ENCODE data around the gene VEGFB. TPM values are rescaled to one million over a fixed set of nuclear protein-coding genes. Genes with fewer than 3 reads are reported as not detected.

Gene VEGFB
- total and polyA plus RNA-seq, 2 of the 8 experiments (the other 6 are each of a cell fraction or from before 2014, with no cell fraction given): 9.3 to 49.6 TPM

DNA sequence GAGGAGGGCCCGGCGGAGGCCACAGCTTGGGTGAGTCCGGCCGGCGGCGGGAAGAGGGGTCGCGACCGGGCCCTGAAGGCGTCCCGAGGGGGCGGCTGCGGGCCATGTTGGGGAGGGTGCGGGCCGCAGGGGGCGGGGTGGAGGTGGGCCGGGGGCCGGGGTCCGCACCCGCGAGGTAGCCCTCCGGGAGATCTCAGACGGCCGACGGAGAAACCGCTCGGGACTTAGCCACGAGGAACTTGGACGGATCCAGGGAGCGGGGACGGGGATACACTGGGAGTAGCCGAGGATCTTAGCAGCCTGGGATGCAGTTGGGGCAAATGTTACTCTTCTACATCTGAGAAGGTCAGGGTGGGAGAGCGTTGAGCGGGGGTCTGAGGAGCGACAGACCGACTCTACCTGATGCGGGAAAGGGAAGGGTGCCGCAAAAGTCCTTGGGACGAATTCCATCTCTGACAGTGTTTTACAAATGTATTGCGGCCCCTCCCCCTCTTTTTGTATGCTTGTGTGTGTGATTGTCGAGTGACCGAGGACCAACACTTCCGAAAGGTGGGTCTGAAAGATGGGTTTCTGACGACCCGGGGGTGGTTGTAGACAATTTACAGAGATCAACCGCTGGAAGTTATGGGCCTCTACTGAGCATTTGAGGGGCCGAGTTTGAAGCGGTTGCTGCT, 47.8 kb upstream of the VEGFB start:
- Histone ChIP-seq H3K27ac (ENCODE audit: low read depth, low read length) (no peak overlapping the region; the same call in 1 of the 2 replicates), H4K5ac (ENCODE audit: insufficient read length, low read depth, low read length) (no peak overlapping the region), H3K9me3 (ENCODE audit: insufficient read depth in 2 of 2, low read depth in 1 of 2, low read length in 1 of 2) (no peaks in the 10 kb centered on the region), H4K20me1 (replicated peaks in 1 of 2; ENCODE audit: control insufficient read depth in 1 of 2, insufficient read depth in 2 of 2, low read length in 2 of 2) (peaks cover 9 to 22% of the 10 kb centered on the region in 2 experiments), H4K8ac (ENCODE audit: extremely low read depth, insufficient read depth, low read length) (no peak overlapping the region; the same call in 1 of the 2 replicates), H3K4me1 (replicated peaks in 1 of 4; ENCODE audit: control insufficient read depth in 3 of 4, insufficient read depth in 4 of 4, low read length in 3 of 4) (peaks cover 0 to 6% (median 4%) of the 10 kb centered on the region in 4 experiments; a peak in 6 of 7 replicates), H4K91ac (replicated peaks; ENCODE audit: insufficient read length, low read length) (no peak overlapping the region), H3K4me2 (ENCODE audit: insufficient read depth in 1 of 2, low read depth in 2 of 2, low read length in 2 of 2) (no peak overlapping the region), H3K4me3 (ENCODE audit: extremely low read depth in 1 of 4, insufficient read depth in 2 of 4, low read depth in 3 of 4, low read length in 4 of 4) (no peak overlapping the region), H3K36me3 (ENCODE audit: control insufficient read depth in 2 of 4, insufficient read depth in 4 of 4, low read length in 3 of 4) (peaks cover 0 to 10% (median 0%) of the 10 kb centered on the region in 4 experiments; a peak in 4 of 8 replicates), H3K4ac (replicated peaks; ENCODE audit: insufficient read length, low read depth, low read length) (peak overlapping the region; percentile 44), H3K14ac (ENCODE audit: insufficient read length) (no peak overlapping the region), H2BK12ac (ENCODE audit: low read depth, low read length) (no peak overlapping the region), H3K23ac (ENCODE audit: insufficient read length) (no peak overlapping the region), H3K79me2 (ENCODE audit: control insufficient read depth in 1 of 2, insufficient read depth in 2 of 2, low read length in 2 of 2) (peaks cover 12 to 23% of the 10 kb centered on the region in 2 experiments), H3K56ac (replicated peaks; ENCODE audit: insufficient read length, low read depth, low read length) (peak overlapping the region; percentile 63), H2BK15ac (ENCODE audit: low read length) (no peak overlapping the region), H2AK5ac (ENCODE audit: low read depth, low read length) (no peak overlapping the region), H3K79me1 (ENCODE audit: low read depth, low read length) (peaks cover 2% of the 10 kb centered on the region; the same call in 1 of the 2 replicates), H3K23me2 (ENCODE audit: low read depth, low read length) (peaks cover 9% of the 10 kb centered on the region), H3K18ac (ENCODE audit: extremely low read depth, low read length) (no peak overlapping the region), H2BK5ac (ENCODE audit: low read depth, low read length) (no peak overlapping the region), H2BK20ac (ENCODE audit: low read length) (no peak overlapping the region), H3K9ac (replicated peaks in 1 of 4; ENCODE audit: extremely low read depth in 1 of 4, low read depth in 3 of 4, low read length in 3 of 4) (peak overlapping the region in 2 of 4 experiments; percentile 61 to 89; a peak in 4 of 7 replicates), H2AFZ (ENCODE audit: low read length) (no peak overlapping the region), H2BK120ac (replicated peaks; ENCODE audit: low read depth, low read length) (no peak overlapping the region), H3K27me3 (replicated peaks in 1 of 4; ENCODE audit: control insufficient read depth in 3 of 4, extremely low read depth in 1 of 4, insufficient read depth in 3 of 4, low read length in 3 of 4) (no peaks in the 10 kb centered on the region)
- FAIRE-seq: no peak
- ChIA-PET CTCF (ENCODE audit: partially characterized antibody) (interaction anchor here (1.2 to 2.3 kb wide), 6 partner anchors 9 to 187 kb away, joined by 3 to 8 read pairs (median 6); partner anchors contain the start of gene PLCB3), POLR2A (ENCODE audit: partially characterized antibody) (interaction anchor here (0.8 to 12.4 kb wide), 21 partner anchors 10 to 1332 kb away, joined by 3 to 186 read pairs (median 4); partner anchors contain the start of genes FERMT3, FKBP2, NUDT22 and PLCB3)
- 11% methylated on average over 14 of the region's 48 CpGs; no CpG with 5 or more reads in 1 of the 2 experiments for WGBS, 2 experiments (ENCODE audit: extremely low coverage in 1 of 2, insufficient coverage in 1 of 2, insufficient read length in 1 of 2, insufficient replicate concordance in 2 of 2, low coverage in 1 of 2, low lambda C conversion rate in 2 of 2, missing lambda C conversion rate in 1 of 2)
- TF ChIP-seq SAP30 (IDR thresholded peaks at IDR 0.05; ENCODE audit: insufficient read depth, insufficient replicate concordance, low read length) (peak; percentile 61), HDAC6 (IDR thresholded peaks at IDR 0.05; ENCODE audit: low read depth, low read length) (no peak)
- no peak for DNase-seq (ENCODE audit: low read depth in 1 of 2, low spot score in 2 of 2)

Measured in H1 (cell line).